ENCODE results near the gene FGG.

FGG gene

DNA sequence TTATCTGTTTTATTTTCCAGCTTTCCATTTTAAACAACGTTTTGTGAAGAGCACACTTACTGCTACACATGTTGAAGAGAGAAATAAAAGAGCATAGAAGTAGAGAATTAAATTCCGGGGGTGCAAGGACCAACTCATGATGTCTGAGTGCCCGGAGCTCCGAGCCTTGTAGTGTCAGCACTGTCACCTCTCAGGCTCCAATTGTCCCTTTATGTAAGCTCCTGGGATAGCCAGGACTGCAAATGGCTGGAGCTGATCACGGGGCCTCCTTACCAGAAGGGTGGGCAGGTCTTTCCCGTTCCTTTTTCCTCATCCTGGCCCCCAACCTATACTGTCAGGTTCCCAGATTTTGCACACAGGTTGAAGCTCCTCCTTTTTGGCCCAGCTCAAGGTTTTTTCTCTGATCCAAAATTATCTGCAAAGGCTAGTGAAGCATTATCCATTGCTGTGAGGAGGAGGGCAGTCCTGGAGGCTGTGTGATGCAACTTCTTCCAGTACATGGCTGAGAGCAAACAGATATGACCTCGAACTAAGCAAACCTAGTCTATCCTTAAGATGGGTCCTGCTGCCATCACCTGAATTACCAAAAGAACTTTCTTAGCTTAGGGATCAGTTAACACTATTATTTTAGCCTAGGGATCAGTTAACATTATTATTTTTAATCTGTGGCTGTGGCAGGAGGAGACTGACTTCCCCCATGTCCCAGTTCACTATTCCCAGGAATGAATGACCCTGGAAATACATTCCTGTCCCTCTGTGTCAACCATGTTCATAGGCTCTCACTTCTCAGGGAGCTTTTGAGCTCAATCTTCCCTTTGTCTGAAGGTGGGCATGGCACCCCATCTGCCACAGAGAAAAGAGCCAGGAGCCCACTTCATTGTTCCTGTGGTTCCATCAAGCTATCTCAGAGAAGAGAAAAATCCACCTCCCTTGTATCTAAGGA lies at the start of gene FGG:
Gene FGG (minus strand): TSS at position 185 of the 943 bp plus-strand sequence. CDS start 47 bp downstream, at position 138.
- DNase-seq = no peak

DNA sequence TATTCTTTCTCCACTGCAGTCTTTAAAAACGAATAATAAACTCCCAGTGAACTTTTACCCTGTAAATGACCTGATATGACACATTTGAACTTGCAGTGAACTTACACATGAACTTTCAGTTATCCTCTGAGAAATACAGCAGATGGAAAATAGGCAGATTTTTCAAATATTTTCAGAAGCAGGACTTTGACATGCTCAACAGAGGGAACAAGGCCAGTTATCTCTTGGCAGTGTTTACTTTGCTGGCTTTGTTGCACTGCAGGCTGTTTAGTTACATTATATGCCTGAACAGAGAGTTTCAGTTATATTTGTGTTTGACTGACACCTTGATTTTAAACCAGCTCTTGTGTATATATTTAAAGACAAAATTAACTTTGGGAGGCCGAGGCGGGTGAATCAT lies 47.6 kb upstream of the FGG start:
- no peak for DNase-seq

GRCh38 chr4:154658680-154659405 lies 46.4 kb upstream of the FGG start:
- DNase-seq = no peak

DNA sequence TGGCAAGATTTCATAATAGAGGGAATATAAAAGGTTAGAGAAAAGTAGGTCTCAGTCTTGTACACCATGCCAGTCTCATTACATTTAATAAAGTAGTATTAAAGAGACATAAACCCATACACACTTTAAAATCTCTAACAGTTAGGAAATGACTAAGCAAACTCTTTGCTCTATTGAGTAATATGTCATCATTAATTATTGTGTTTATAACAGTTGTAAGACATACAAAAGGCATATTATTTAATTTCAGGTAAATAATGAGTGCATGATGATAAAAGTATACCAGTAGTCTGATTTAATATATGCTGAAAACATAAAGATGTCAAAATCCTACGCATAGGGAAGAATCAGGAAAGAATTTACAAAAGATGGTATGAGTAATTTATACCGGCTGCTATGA lies 31.0 kb upstream of the FGG start:
- no peak for DNase-seq

DNA sequence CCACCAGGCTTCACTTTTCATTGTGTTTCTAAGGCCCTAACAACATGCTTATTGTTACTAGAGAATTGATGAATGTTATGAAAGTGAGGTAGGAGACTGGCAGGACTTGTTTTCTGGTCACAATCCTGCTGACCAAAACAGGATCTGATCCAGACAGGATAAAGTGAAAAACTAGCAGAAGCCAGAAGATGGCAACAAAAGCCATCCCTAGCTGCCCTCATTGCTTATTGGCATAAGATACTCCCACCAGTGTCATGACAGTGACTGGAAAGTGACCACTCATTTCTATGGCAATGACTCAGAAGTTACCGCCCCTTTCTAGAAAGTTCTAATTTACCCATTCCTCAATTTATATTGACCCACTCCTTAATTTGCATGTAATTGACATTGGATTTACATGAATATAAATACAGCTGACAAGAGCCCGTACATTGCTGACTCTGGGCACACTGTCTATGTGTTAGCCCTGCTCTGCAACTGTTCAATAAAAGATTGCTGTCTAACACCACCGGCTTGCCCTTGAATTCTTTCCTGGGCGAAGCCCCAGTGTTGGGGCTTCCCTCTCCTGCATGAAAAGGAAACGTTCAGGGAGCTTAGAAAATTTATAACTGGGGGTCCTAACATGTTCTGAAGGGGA lies 30.0 kb upstream of the FGG start:
- no peak for DNase-seq

DNA sequence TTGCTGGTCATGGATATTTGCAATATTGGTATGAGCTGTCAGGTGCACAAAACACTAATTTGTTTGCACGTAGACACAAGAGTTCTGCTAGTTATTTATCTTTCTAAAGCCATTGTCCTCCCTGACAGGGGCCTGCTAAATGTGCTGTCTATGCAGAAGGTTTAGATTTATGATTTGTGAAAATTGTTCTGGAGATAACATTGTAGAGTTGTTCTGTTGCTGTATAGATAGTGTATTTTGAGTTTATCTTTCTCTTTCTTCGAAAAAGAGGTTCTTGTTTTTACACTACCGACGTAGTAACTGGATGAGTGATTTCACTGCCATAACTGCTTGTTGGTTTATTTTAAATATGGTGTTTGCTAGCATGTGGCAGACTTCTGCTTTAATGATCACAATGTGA lies 28.5 kb upstream of the FGG start:
- no peak for DNase-seq

DNA sequence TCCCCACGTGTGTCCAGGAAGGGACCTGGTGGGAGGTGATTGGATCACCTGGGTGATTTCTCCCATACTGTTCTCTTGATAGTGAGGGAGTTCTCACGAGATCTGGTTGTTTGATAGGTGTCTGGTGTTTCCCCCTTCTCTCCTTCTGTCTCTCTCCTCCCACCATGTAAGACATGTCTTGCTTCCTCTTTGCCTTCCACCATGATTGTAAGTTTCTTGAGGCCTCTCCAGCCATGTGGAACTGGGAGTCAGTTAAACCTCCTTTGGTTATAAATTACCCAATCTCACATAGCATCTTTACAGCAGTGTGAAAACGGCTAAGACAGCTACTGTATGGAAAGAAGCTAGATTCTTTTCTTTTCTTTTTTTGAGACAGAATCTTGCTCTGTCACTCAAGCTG lies 21.6 kb upstream of the FGG start:
- DNase-seq = no peak

DNA sequence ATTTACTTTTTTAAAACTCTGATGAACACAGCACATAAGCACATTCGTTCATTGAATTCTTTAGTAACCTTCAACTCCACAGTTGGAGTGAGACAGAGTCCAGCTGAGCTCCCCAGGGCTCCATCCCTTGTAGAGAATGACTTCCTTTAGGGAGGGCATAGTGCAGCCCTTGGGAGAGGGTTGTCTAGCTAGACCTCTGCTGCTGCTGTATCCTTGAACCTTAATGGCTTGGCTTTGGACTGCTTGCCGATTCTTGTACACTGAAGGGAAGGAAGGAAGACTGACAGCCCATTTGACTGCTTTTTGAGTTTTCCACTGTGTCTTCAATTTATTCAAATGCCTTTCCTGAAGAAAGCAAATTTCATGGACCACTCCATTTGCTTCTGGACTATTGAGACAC lies 19.4 kb upstream of the FGG start:
- no peak for DNase-seq

- DNase-seq = no peak
Measured at GRCh38 chr4:154630324-154630723, 17.9 kb upstream of the FGG start.

DNA sequence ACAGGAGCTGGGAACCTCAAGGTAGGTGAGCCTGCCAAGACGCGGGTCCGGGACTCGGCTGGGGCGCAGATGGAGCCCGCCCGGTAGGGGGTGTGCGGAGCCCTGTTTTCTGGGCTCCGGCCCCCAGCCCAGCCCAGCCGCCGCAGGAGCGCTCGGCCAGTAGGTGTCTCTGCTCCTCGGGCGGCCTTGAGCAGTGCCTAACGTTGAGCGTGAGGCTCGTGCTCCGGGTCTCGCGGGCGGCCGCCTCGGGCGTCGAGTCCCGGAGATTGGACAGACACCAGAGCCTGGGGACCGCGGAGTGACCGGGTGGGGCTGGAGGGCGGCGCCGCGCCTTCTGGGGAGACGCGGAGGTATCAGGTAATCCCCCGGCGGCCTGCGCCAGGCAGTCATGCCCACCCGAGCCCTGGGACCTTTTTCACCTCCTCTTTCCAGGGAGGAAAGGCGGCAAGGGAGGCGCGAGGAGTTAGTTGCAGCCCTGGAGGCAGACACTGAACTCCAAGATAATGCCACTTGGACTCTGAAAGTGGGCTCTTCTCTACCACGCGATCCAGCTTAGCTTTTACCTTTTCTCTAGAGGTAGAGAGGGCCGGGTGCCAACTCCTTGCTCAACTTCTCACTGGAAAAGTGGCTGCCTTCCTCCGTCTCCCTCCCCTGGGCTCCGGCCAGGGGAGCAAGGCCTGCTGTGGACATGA lies 14.5 kb upstream of the FGG start:
- peak; percentile 3 for DNase-seq

- no peak for DNase-seq
Measured at GRCh38 chr4:154625971-154626370, 13.5 kb upstream of the FGG start.

DNA sequence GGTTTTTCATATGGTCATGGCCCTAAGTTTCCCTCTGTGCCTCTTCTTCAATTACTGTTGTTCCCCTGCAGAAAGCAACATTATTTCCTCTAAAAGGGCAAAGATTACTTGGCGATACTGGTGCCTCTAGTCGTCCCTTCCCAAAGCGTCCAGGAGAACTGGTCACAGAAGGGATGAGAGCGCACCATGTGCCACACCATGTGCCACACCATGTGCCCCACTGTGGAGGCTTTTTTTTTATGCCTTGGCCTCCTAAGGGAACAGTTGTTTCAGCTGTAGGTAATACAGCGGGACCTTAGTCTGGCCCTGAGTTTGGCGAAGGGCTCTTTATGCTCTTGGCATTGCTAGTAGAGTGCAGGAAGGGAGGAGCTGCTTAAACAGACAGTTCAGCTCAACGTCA lies 11.5 kb upstream of the FGG start:
- DNase-seq = no peak

GRCh38 chr4:154623436-154623835 lies 11.0 kb upstream of the FGG start:
- no peak for DNase-seq

DNA sequence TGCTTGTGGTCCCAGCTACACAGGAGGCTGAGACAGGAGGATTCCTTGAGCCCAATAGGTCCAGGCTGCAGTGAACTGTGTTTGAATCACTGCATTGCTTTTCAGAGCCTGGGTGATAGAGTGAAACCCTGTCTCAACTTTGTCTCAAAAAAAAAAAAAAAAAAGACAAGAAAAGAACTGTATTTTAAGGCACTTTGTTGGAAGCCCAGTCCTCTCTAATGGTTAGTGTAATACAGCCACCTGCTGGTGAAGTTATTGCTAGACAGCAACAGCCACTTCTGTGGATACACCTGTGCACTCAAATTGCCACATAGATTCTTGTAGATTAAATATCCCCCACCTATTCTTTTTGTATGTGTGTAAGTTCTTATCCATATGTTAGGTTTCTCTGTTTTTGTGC lies 10.1 kb upstream of the FGG start:
- DNase-seq = peak; percentile 47

DNA sequence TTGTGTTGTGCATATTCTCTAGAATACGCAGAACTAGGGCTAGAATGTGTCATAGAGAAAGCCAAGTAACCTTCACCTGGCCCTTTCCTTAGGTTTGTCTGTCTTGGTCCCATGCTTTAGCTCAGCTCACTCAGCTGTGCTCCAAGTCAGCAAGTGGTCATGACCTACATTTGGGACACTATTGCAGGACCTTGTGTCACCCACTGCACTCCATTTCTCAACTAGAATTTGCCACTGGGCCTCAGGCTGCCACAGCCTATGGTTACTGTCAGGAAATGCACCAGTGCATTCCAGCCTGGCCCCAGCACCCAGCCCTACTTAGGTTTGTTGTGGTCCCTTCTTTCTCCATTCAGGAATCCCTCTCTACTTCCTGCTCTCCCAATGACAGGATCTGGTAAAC lies 7.7 kb upstream of the FGG start:
- no peak for DNase-seq

GRCh38 chr4:154618708-154619315 lies 6.4 kb upstream of the FGG start:
- peak; percentile 43 for DNase-seq

- no peak for DNase-seq
Measured at GRCh38 chr4:154617820-154618317, 5.4 kb upstream of the FGG start.

GRCh38 chr4:154616731-154617130 lies 4.3 kb upstream of the FGG start:
- no peak for DNase-seq

DNA sequence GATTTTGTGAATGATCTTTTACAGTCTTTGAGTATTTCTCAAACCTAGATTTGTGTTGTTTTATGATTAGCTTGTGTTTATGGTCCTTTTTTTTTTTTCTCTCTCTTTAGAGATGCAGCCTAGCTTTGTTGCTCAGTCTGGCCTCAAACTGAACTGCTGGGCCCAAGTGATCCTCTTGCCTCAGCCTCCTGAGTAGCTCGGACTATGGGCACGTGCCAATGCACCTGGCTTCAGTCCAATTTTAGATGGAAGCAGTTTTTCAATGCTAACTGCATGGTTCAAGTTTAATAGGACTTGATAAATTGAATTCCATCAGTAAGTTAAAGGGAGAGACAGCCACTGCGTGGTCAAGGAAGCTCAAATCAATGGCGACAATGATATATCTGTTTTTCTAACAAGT lies 3.8 kb upstream of the FGG start:
- DNase-seq = no peak

DNA sequence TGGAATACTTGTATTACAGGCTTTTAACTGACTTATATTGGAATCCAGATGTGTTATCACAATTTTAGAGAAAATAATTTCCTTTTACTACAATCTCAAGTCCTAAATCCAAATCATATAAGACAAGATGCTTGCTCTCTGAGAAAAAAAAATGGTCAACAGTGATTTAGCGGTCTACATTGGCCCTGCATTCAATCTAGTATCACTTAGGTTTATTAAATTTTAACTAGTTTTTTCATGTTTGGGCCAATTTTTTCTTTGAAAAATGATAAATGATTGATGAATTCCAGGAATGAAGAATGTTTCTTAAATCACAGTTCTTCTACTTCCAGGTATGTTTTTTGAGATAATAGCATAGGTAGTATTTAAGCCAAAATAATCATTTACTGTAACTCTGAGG lies 2.8 kb upstream of the FGG start:
- DNase-seq = no peak

DNA sequence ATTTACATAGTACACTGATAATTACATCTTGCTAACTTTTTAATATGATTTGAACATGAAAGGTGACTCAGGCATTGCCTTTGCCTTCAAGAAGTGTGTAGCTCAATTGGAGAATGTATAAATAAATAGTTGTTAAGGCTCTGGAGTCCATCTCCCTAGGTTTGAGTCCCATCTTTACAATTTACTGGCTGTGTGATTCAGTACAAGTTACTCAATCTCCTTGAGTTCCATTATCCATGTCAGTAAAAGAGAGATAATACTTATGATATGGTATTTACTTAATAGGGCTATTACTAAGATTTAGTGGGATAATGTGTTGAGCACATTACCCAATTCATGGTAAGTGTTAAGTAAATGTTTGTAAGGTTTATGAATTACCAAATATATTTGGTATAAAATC lies 1.9 kb upstream of the FGG start:
- DNase-seq = no peak

DNA sequence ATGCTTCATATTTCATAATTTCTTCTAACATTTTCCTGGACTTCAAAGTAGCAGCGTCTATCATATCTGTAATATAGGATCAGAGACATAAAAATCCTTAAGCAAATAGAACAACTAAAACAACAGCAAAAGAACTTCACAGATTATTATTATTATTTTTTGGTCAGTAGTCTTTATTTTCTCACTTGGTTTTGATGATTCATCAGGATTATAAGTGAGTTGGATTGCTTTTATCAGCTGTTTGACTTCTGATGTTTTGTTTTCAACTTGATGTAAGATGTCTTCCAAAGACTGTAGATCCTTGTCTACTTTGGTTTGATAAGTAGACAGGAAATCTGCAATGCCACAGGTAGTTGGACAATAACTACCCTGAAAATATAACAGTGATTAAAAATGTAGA lies 623 bp downstream of the FGG start:
- DNase-seq = no peak

GRCh38 chr4:154610582-154610981 lies 1.9 kb downstream of the FGG start:
- DNase-seq = no peak

Data from amniotic stem cell (primary cell).